ENCODE data around the gene LARP4. TPM values are rescaled to one million over a fixed set of nuclear protein-coding genes. Genes with fewer than 3 reads are reported as not detected.

Gene LARP4
- total RNA-seq: 10 to 100 TPM; 22.1 to 68.9 (median 38.4) TPM
- polyA plus RNA-seq: 10 to 100 TPM; 18.7 to 23.7 TPM
- 27.7 reads per million, percentile 58 among the genes with 10 or more reads in this experiment for total RNA-seq

DNA sequence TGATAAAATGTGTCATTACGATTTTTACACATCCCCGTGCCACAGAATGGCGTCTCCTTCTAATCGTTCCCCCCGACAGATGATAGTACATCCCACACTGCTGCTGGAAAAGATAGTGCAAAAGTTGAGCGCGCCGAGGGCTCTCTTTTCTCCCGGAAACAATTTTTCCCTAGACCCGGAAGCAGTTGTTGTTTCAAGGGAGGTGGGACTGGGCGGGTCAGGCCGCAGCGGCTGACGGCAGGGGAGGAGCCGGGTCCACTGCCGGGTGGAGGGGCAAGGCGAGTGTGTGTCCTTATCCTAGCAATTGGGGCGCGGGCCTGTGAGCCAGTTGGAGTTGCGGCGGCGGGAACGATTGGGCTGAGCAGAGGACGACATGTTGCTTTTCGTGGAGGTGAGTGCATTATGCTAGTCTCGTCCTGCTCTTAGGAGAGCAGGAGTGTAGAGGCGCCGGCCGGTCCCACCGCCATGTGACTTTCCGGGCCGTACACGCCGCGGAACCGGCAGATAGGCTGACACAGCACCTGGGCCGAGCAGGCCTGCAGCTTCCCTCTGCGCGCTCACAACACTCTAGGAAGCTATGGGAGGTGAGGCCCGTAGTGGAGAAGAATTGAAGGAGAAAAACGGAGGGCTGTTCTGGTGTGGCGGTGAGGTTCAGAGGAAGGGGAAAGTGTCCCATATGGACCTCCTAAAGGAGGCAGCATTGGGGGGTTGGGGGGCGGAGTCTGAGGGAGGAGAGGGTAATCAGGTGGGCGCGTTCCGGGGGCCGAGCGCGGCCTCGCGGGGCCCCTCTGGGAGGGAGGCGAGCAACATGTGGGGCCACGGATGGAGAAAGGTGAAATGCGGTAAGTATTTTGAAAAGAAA, at the start of gene LARP4:
TSS of gene LARP4 (plus strand) at position 248 of the 862 bp plus-strand sequence. CDS start at position 374, 126 bp downstream.
- Mint-ChIP-seq H3K4me1 (peaks cover 23 to 55% (median 37%) of the 10 kb centered on the region in 7 donors), H3K27ac (peak within 1 kb of the TSS; percentile 86 to 97 (median 95)), H3K36me3 (peaks cover 0 to 10% (median 0%) of the 10 kb centered on the region in 5 donors), H3K4me3 (peak within 1 kb of the TSS; percentile 81 to 100 (median 99)), H3K27me3 (peaks cover 0 to 13% (median 6%) of the 10 kb centered on the region in 5 donors), H3K9me3 (no peaks in the 10 kb centered on the region)
- no peaks in the 10 kb centered on the region for H3K27me3 ChIP-seq (ENCODE audit: control insufficient read depth in 2 of 2, insufficient read depth in 2 of 2, low read length in 2 of 2)
- ChIA-PET POLR2A (interaction anchor here (0.6 to 1.2 kb wide), 2 partner anchors 117 to 288 kb away, joined by 3 to 4 read pairs; partner anchors contain the start of gene LIMA1), CTCF (interaction anchor here (0.5 to 1.0 kb wide), 3 partner anchors 218 to 863 kb away, joined by 3 read pairs; partner anchors contain the start of gene COX14)
- H3K36me3 ChIP-seq (ENCODE audit: control insufficient read depth in 2 of 3, insufficient read depth in 3 of 3, low read length in 3 of 3): peaks cover 0 to 6% (median 0%) of the 10 kb centered on the region in 3 experiments
- H3K4me1 ChIP-seq (ENCODE audit: control insufficient read depth in 2 of 2, insufficient read depth in 2 of 2, low read length in 2 of 2): peaks cover 9 to 12% of the 10 kb centered on the region in 2 donors
- peak within 1 kb of the TSS; percentile 66 for H3K4me3 ChIP-seq (ENCODE audit: low read length)
- intact Hi-C loops (cut with micrococcal nuclease): loop anchor here (1.0 to 5.0 kb wide), 9 partner anchors 106 to 681 kb away; partner anchors contain the start of genes CERS5 (in 2 of the 2), COX14 (in 2 of the 2), LIMA1 (in 2 of the 2) and SMARCD1 (in 2 of the 2)
- H3K9me3 ChIP-seq (ENCODE audit: control insufficient read depth in 2 of 3, low read length in 3 of 3): no peaks in the 10 kb centered on the region
- H3K27ac ChIP-seq (ENCODE audit: low read depth, low read length): peak within 1 kb of the TSS; percentile 77
- DNase-seq (peak; percentile 70 to 92 (median 88)), ATAC-seq (peak; percentile 98)

DNA sequence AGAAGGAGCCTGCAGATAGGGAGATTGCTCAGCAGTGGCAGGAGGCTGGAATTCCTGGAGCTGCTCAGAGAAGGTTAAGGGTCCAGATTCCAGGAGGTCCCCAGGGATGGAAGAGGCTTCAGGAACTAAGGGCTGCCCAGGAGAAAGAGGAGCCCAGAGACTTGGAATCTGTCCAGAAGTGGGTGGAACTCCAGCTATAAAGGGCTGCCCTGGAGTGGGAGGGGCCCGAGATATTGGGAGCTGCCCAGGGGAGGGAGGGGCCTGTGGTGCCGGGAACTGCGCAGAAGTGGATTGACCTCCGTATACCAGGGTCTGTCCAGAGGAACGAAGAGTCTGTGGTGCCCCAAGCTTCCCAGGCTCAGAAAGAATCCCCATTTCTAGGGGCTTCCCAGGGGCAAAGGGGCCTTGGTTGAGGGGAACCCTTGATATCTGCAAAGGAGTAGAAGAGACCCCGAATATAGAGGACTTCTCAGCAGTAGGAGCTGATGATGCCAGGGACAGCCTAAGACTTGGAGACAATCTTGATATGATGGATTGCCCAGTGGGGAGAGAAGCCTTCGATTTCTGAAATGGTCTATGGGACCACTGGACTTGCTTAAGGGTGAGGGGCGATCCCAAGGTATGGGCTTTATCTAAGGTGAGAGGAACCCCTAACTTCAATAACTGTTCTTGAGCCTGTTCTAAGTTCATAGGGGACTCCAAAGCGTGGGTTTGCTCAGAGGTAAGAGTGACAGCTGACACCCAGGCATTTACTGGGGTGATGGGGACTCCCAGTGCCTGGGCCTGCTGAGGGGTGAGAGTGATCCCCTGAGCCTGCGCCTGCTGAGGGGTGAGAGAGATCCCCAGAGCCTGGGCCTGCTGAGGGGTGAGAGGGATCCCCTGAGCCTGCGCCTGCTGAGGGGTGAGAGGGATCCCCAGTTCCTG, 49.3 kb upstream of the LARP4 start:
- Histone ChIP-seq H3K27me3 (ENCODE audit: control insufficient read depth in 2 of 2, insufficient read depth in 2 of 2, low read length in 2 of 2) (no peaks in the 10 kb centered on the region), H3K36me3 (ENCODE audit: control insufficient read depth in 2 of 3, insufficient read depth in 3 of 3, low read length in 3 of 3) (no peaks in the 10 kb centered on the region), H3K4me3 (ENCODE audit: low read length) (no peak overlapping the region), H3K27ac (ENCODE audit: low read depth, low read length) (no peak overlapping the region), H3K4me1 (ENCODE audit: control insufficient read depth in 2 of 2, insufficient read depth in 2 of 2, low read length in 2 of 2) (peaks cover 0 to 15% of the 10 kb centered on the region in 2 donors), H3K9me3 (ENCODE audit: control insufficient read depth in 2 of 3, low read length in 3 of 3) (no peaks in the 10 kb centered on the region)
- Mint-ChIP-seq H3K4me3 (no peak overlapping the region), H3K36me3 (no peaks in the 10 kb centered on the region), H3K9me3 (no peaks in the 10 kb centered on the region), H3K27me3 (peaks cover 0 to 4% (median 0%) of the 10 kb centered on the region in 5 donors), H3K27ac (peak overlapping the region in 1 of 9 donors; percentile 20), H3K4me1 (no peaks in the 10 kb centered on the region)
- ChIA-PET CTCF (no interaction called here), POLR2A (interaction anchor here (0.5 kb wide), 1 partner anchor 44 kb away, joined by 8 read pairs; no protein-coding TSS in a partner anchor)
- DNase-seq (no peak), ATAC-seq (no peak)
- intact Hi-C loops (cut with micrococcal nuclease): no loop called here

GRCh38 chr12:50353404-50353803, 47.3 kb upstream of the LARP4 start:
- H3K27ac ChIP-seq (ENCODE audit: low read depth, low read length): no peak overlapping the region
- no peak overlapping the region for H3K4me3 ChIP-seq (ENCODE audit: low read length)
- Mint-ChIP-seq H3K9me3 (no peaks in the 10 kb centered on the region), H3K4me3 (no peak overlapping the region), H3K27ac (peak overlapping the region in 2 of 9 donors; percentile 44 to 85), H3K4me1 (no peaks in the 10 kb centered on the region), H3K36me3 (no peaks in the 10 kb centered on the region), H3K27me3 (peaks cover 0 to 1% (median 0%) of the 10 kb centered on the region in 5 donors)
- POLR2A ChIA-PET: no interaction called here
- DNase-seq (no peak), ATAC-seq (no peak)
- intact Hi-C loops (cut with micrococcal nuclease): no loop called here
- H3K4me1 ChIP-seq (ENCODE audit: control insufficient read depth in 2 of 2, insufficient read depth in 2 of 2, low read length in 2 of 2): peaks cover 0 to 15% of the 10 kb centered on the region in 2 donors
- CTCF ChIA-PET: no interaction called here
- no peaks in the 10 kb centered on the region for H3K36me3 ChIP-seq (ENCODE audit: control insufficient read depth in 2 of 3, insufficient read depth in 3 of 3, low read length in 3 of 3)
- H3K27me3 ChIP-seq (ENCODE audit: control insufficient read depth in 2 of 2, insufficient read depth in 2 of 2, low read length in 2 of 2): peaks cover 0 to 3% of the 10 kb centered on the region in 2 donors
- no peaks in the 10 kb centered on the region for H3K9me3 ChIP-seq (ENCODE audit: control insufficient read depth in 2 of 3, low read length in 3 of 3)

DNA sequence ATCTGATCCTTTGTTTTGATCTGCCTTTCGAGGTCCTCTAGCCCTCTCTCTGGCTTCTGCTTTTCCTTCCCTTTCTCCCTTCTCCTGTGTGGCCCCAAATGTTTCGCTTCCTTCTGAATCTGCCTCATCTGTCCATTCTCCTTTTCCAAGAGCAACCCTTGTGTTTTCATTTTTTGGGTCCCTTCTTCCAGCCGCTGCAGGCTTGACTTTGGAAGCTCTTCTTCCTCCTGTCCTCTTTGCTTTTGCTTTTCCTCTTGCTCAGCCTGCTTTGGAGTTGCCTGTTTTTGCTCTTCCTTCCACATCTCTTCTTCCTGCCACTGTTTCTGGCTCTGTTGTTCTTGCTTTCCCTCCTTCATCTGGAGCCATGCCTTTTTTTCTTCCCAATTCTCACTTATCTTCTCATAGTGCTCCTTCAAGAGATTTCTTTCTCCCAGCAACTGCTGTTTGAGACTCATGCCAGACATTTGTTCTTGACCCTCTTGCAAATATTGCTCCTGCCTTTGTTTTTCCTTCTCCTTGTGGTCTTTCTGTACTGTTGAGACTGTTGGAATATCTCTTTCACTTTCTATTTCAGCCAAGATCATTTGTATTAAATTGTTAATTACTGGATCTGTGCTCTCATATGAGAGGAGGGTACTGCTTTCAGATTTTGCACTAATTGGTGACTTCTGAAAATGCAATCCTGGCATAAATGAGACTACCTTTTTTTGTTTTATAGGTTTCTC, 46.7 kb upstream of the LARP4 start:
- peaks cover 0 to 15% of the 10 kb centered on the region in 2 donors for H3K4me1 ChIP-seq (ENCODE audit: control insufficient read depth in 2 of 2, insufficient read depth in 2 of 2, low read length in 2 of 2)
- H3K27ac ChIP-seq (ENCODE audit: low read depth, low read length): no peak overlapping the region
- ATAC-seq: no peak
- no peaks in the 10 kb centered on the region for H3K36me3 ChIP-seq (ENCODE audit: control insufficient read depth in 2 of 3, insufficient read depth in 3 of 3, low read length in 3 of 3)
- Mint-ChIP-seq H3K27ac (no peak overlapping the region), H3K36me3 (no peaks in the 10 kb centered on the region), H3K9me3 (no peaks in the 10 kb centered on the region), H3K4me3 (no peak overlapping the region), H3K27me3 (peaks cover 0 to 1% (median 0%) of the 10 kb centered on the region in 5 donors), H3K4me1 (no peaks in the 10 kb centered on the region)
- H3K4me3 ChIP-seq (ENCODE audit: low read length): no peak overlapping the region
- H3K27me3 ChIP-seq (ENCODE audit: control insufficient read depth in 2 of 2, insufficient read depth in 2 of 2, low read length in 2 of 2): peaks cover 0 to 3% of the 10 kb centered on the region in 2 donors
- POLR2A ChIA-PET: no interaction called here
- intact Hi-C loops (cut with micrococcal nuclease): no loop called here
- no peaks in the 10 kb centered on the region for H3K9me3 ChIP-seq (ENCODE audit: control insufficient read depth in 2 of 3, low read length in 3 of 3)
- CTCF ChIA-PET: no interaction called here
- DNase-seq: no peak

DNA sequence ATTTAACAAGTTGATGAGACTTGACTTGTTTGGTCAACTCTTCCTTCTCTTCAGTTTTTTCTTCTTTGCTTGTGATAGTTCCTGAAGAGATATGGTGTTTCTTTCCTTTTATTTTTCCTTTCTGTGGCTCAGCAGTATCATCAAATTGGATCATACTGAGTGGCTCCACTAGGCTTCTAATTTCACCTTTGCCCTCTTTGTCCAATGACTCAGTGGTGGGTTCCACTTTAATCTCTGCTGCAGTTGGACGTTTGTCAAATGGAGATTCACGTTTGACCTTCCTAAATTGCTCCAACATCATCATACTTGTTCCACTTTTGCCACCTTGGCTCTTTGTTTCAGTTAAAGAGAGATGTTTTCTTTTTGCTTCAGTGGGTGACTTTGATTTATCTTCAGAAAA, 45.8 kb upstream of the LARP4 start:
- ChIA-PET POLR2A (no interaction called here), CTCF (no interaction called here)
- Histone ChIP-seq H3K27ac (ENCODE audit: low read depth, low read length) (no peak overlapping the region), H3K27me3 (ENCODE audit: control insufficient read depth in 2 of 2, insufficient read depth in 2 of 2, low read length in 2 of 2) (peaks cover 0 to 3% of the 10 kb centered on the region in 2 donors), H3K4me1 (ENCODE audit: control insufficient read depth in 2 of 2, insufficient read depth in 2 of 2, low read length in 2 of 2) (peaks cover 0 to 15% of the 10 kb centered on the region in 2 donors), H3K4me3 (ENCODE audit: low read length) (no peak overlapping the region), H3K36me3 (ENCODE audit: control insufficient read depth in 2 of 3, insufficient read depth in 3 of 3, low read length in 3 of 3) (no peaks in the 10 kb centered on the region), H3K9me3 (ENCODE audit: control insufficient read depth in 2 of 3, low read length in 3 of 3) (no peaks in the 10 kb centered on the region)
- Mint-ChIP-seq H3K27me3 (peaks cover 0 to 5% (median 0%) of the 10 kb centered on the region in 5 donors), H3K27ac (no peak overlapping the region), H3K36me3 (no peaks in the 10 kb centered on the region), H3K4me1 (no peaks in the 10 kb centered on the region), H3K4me3 (no peak overlapping the region), H3K9me3 (no peaks in the 10 kb centered on the region)
- ATAC-seq: no peak
- intact Hi-C loops (cut with micrococcal nuclease): no loop called here
- no peak for DNase-seq

DNA sequence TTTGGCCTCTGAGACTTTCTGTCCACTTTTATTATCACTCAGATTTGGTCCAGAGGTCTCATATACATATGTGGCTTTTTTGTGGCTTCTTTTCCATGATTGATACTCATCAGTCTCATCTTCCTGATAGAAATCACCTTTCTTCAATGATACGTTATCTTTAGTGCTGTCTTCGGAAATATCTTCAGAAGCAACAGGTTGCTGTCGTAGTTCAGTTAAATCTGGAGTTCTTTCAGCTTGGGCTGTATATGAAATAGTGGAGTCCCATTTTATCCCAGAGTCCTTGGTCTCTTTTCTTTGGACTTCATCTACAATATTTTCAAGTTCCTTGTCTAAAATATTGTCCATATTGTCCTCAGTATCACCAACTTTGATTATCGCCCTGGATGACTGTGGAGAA, 45.3 kb upstream of the LARP4 start:
- Mint-ChIP-seq H3K4me1 (no peaks in the 10 kb centered on the region), H3K36me3 (no peaks in the 10 kb centered on the region), H3K9me3 (no peaks in the 10 kb centered on the region), H3K27ac (no peak overlapping the region), H3K27me3 (peaks cover 0 to 5% (median 0%) of the 10 kb centered on the region in 5 donors), H3K4me3 (no peak overlapping the region)
- H3K27me3 ChIP-seq (ENCODE audit: control insufficient read depth in 2 of 2, insufficient read depth in 2 of 2, low read length in 2 of 2): peaks cover 0 to 3% of the 10 kb centered on the region in 2 donors
- no peak overlapping the region for H3K4me3 ChIP-seq (ENCODE audit: low read length)
- no peak for DNase-seq
- no peak for ATAC-seq
- POLR2A ChIA-PET: no interaction called here
- H3K27ac ChIP-seq (ENCODE audit: low read depth, low read length): no peak overlapping the region
- CTCF ChIA-PET: no interaction called here
- H3K9me3 ChIP-seq (ENCODE audit: control insufficient read depth in 2 of 3, low read length in 3 of 3): no peaks in the 10 kb centered on the region
- peaks cover 0 to 15% of the 10 kb centered on the region in 2 donors for H3K4me1 ChIP-seq (ENCODE audit: control insufficient read depth in 2 of 2, insufficient read depth in 2 of 2, low read length in 2 of 2)
- intact Hi-C loops (cut with micrococcal nuclease): no loop called here
- no peaks in the 10 kb centered on the region for H3K36me3 ChIP-seq (ENCODE audit: control insufficient read depth in 2 of 3, insufficient read depth in 3 of 3, low read length in 3 of 3)

All from naive thymus-derived CD4-positive, alpha-beta T cell (primary cell).